ENCODE data around the gene SEMA6A.

The SEMA6A gene

GRCh38 chr5:116467465-116467843, 107.2 kb downstream of the SEMA6A start:
- Histone ChIP-seq H3K27me3 (ENCODE audit: insufficient read depth, low read depth, severe bottlenecking) (no peaks in the 10 kb centered on the region), H3K36me3 (no peaks in the 10 kb centered on the region; the same call in 1 of the 2 replicates), H3K9me3 (ENCODE audit: severe bottlenecking) (no peaks in the 10 kb centered on the region), H3K27ac (no peak overlapping the region), H3K4me3 (ENCODE audit: low read depth, low read length) (no peak overlapping the region)
- no peak for TF ChIP-seq CTCF (IDR thresholded peaks at IDR 0.05; ENCODE audit: low read depth, low read length)
- DNase-seq: no peak

DNA sequence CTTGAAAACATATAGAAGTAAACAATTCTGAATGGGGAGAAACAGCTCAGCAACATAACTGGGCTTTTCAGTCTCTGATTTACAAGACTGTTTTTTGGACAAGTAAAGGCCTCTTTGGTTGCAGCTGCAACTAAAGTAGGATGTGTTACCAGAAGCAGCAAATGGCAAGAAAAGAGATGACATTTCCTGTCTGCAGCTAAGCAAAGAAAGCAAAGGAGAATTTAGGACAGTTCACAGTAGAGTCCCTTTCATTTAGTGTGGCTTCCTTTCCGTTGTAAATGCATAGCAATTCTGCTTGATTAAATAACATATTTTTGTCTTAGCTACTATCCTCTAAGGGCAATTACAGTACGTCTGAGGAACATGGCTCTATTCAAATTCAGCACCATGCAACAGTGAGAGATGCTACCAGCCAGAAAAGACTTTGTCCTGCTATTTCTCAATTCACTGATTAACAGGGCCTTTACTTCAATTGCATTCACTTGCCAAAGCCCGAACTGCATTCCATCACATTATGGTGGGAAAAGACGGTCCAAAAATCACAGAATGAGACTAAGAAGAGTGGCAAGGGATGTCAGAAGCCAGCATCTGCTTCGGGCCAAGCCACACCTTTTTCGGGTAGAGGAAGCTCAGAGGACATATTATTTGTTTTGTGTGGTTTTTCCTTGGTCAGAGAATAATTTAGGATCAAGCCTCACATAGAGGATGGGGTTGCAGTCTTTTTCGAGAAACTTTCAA, 107.7 kb downstream of the SEMA6A start:
- H3K9me3 ChIP-seq (ENCODE audit: severe bottlenecking): no peaks in the 10 kb centered on the region
- H3K27me3 ChIP-seq (ENCODE audit: insufficient read depth, low read depth, severe bottlenecking): no peaks in the 10 kb centered on the region
- H3K36me3 ChIP-seq: no peaks in the 10 kb centered on the region; the same call in 1 of the 2 replicates
- TF ChIP-seq CTCF (IDR thresholded peaks at IDR 0.05; ENCODE audit: low read depth, low read length): no peak
- no peak overlapping the region for H3K4me3 ChIP-seq (ENCODE audit: low read depth, low read length)
- no peak overlapping the region for H3K27ac ChIP-seq
- DNase-seq: no peak

DNA sequence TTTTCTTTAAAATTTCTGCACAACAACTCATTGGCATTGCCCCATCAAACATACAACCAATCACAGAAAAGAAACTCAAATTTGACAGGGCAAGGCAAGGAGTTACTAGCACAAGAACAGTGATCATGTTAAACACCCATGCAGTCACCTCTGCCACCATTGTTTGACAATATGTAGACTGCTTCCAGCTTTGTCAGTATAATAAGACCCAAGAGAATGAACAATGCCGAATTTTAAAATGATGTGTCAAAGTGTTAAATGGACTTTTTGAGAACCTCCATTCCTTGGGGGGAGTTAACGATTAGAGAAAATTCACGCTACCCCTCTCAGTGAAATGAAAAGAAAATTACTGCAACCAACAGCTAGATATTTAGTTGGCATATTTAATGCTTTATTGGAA, 109.2 kb downstream of the SEMA6A start:
- no peak overlapping the region for H3K4me3 ChIP-seq (ENCODE audit: low read depth, low read length)
- no peak overlapping the region for H3K27ac ChIP-seq
- no peak for TF ChIP-seq CTCF (IDR thresholded peaks at IDR 0.05; ENCODE audit: low read depth, low read length)
- H3K9me3 ChIP-seq (ENCODE audit: severe bottlenecking): no peaks in the 10 kb centered on the region
- DNase-seq: no peak
- H3K36me3 ChIP-seq: no peaks in the 10 kb centered on the region; the same call in 1 of the 2 replicates
- H3K27me3 ChIP-seq (ENCODE audit: insufficient read depth, low read depth, severe bottlenecking): no peaks in the 10 kb centered on the region

GRCh38 chr5:116464144-116464708, 110.4 kb downstream of the SEMA6A start:
- no peak overlapping the region for H3K4me3 ChIP-seq (ENCODE audit: low read depth, low read length)
- H3K27ac ChIP-seq: no peak overlapping the region
- no peak for DNase-seq
- H3K27me3 ChIP-seq (ENCODE audit: insufficient read depth, low read depth, severe bottlenecking): no peaks in the 10 kb centered on the region
- no peaks in the 10 kb centered on the region for H3K9me3 ChIP-seq (ENCODE audit: severe bottlenecking)
- no peaks in the 10 kb centered on the region; the same call in 1 of the 2 replicates for H3K36me3 ChIP-seq
- TF ChIP-seq CTCF (IDR thresholded peaks at IDR 0.05; ENCODE audit: low read depth, low read length): no peak

DNA sequence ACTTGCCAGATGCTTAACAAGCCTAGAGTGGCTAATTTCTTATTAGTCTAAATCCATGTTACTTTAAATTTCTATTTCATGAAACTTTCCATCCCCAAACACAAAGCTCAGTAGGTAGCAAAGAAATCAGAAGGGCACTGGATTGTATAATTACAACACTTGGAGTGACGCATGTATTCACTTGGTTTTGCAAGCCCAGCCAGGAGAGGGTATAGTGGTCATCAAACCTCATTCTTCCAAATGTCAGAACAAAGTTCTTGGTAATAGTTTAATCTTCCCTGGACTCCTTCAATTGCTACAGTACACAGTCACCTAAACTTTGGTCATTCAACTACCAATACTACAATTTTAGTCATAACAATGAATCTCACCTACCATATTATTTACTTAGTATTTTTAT, 112.1 kb downstream of the SEMA6A start:
- Histone ChIP-seq H3K36me3 (no peaks in the 10 kb centered on the region; the same call in 1 of the 2 replicates), H3K27ac (no peak overlapping the region), H3K27me3 (ENCODE audit: insufficient read depth, low read depth, severe bottlenecking) (no peaks in the 10 kb centered on the region), H3K4me3 (ENCODE audit: low read depth, low read length) (no peak overlapping the region), H3K9me3 (ENCODE audit: severe bottlenecking) (no peaks in the 10 kb centered on the region)
- no peak for TF ChIP-seq CTCF (IDR thresholded peaks at IDR 0.05; ENCODE audit: low read depth, low read length)
- DNase-seq: no peak
